Measurements from ENCODE around the gene TOR2A. TPM values are rescaled to one million over a fixed set of nuclear protein-coding genes. Genes with fewer than 3 reads are reported as not detected.

Gene TOR2A
- total RNA-seq, 3 donors from 2014 or later (not counting 1 experiment from before 2014, with no cell fraction given), result 20.9 to 27.8 (median 23.7) TPM

- Histone ChIP-seq H3K4me3 (ENCODE audit: low read length) (no peak overlapping the region), H3K4me1 (ENCODE audit: control insufficient read depth, insufficient read depth, low read length) (peaks cover 13% of the 10 kb centered on the region), H3K27me3 (ENCODE audit: control insufficient read depth, insufficient read depth, low read length) (no peaks in the 10 kb centered on the region), H3K27ac (ENCODE audit: low read length) (no peak overlapping the region), H3K36me3 (ENCODE audit: control insufficient read depth, insufficient read depth, low read length) (no peaks in the 10 kb centered on the region), H3K9me3 (ENCODE audit: control insufficient read depth, insufficient read depth, low read length) (no peaks in the 10 kb centered on the region)
- Mint-ChIP-seq H3K27me3 (ENCODE audit: low read depth in 2 of 2) (no peaks in the 10 kb centered on the region), H3K9me3 (no peaks in the 10 kb centered on the region), H3K4me1 (peaks cover 8 to 11% of the 10 kb centered on the region in 2 donors), H3K36me3 (no peaks in the 10 kb centered on the region), H3K4me3 (no peak overlapping the region), H3K27ac (no peak overlapping the region)
- ATAC-seq (no peak), DNase-seq (no peak)
- no peak for TF ChIP-seq CTCF (IDR thresholded peaks at IDR 0.05)
- intact Hi-C loops (cut with micrococcal nuclease), result no loop called here
- 92% methylated on average over 8 of the region's 9 CpGs for WGBS (ENCODE audit: insufficient coverage)
These were observed 40.0 kb downstream of the TOR2A start for GRCh38 chr9:127694890-127695720.

GRCh38 chr9:127693697-127694096 is 41.4 kb downstream of the TOR2A start:
- H3K4me3 Mint-ChIP-seq, result no peak overlapping the region
- ATAC-seq (no peak), DNase-seq (no peak)
- no peak for TF ChIP-seq CTCF (IDR thresholded peaks at IDR 0.05)
- H3K4me1 Mint-ChIP-seq, result no peaks in the 10 kb centered on the region
- Histone ChIP-seq H3K36me3 (ENCODE audit: control insufficient read depth, insufficient read depth, low read length) (no peaks in the 10 kb centered on the region), H3K4me3 (ENCODE audit: low read length) (no peak overlapping the region), H3K9me3 (ENCODE audit: control insufficient read depth, insufficient read depth, low read length) (no peaks in the 10 kb centered on the region), H3K27ac (ENCODE audit: low read length) (no peak overlapping the region), H3K27me3 (ENCODE audit: control insufficient read depth, insufficient read depth, low read length) (no peaks in the 10 kb centered on the region), H3K4me1 (ENCODE audit: control insufficient read depth, insufficient read depth, low read length) (peaks cover under 1% of the 10 kb centered on the region)
- no peak overlapping the region for H3K27ac Mint-ChIP-seq
- no peaks in the 10 kb centered on the region for H3K27me3 Mint-ChIP-seq (ENCODE audit: low read depth in 2 of 2)
- no peaks in the 10 kb centered on the region for H3K36me3 Mint-ChIP-seq
- no peaks in the 10 kb centered on the region for H3K9me3 Mint-ChIP-seq
- WGBS (ENCODE audit: insufficient coverage), result 91% methylated on average over 4 of the region's 4 CpGs
- intact Hi-C loops (cut with micrococcal nuclease), result no loop called here

- H3K27me3 Mint-ChIP-seq (ENCODE audit: low read depth in 2 of 2), result no peaks in the 10 kb centered on the region
- ATAC-seq (no peak), DNase-seq (no peak)
- no peaks in the 10 kb centered on the region for H3K36me3 Mint-ChIP-seq
- no peak for TF ChIP-seq CTCF (IDR thresholded peaks at IDR 0.05)
- H3K4me3 Mint-ChIP-seq, result no peak overlapping the region
- H3K9me3 Mint-ChIP-seq, result no peaks in the 10 kb centered on the region
- no peaks in the 10 kb centered on the region for H3K4me1 ChIP-seq (ENCODE audit: control insufficient read depth, insufficient read depth, low read length)
- intact Hi-C loops (cut with micrococcal nuclease), result no loop called here
- H3K27me3 ChIP-seq (ENCODE audit: control insufficient read depth, insufficient read depth, low read length), result no peaks in the 10 kb centered on the region
- H3K9me3 ChIP-seq (ENCODE audit: control insufficient read depth, insufficient read depth, low read length), result no peaks in the 10 kb centered on the region
- H3K4me1 Mint-ChIP-seq, result no peaks in the 10 kb centered on the region
- H3K4me3 ChIP-seq (ENCODE audit: low read length), result no peak overlapping the region
- no peak overlapping the region for H3K27ac Mint-ChIP-seq
- whole genome bisulfite sequencing (ENCODE audit: insufficient coverage), result 95% methylated on average over 10 of the region's 10 CpGs
- H3K27ac ChIP-seq (ENCODE audit: low read length), result no peak overlapping the region
- no peaks in the 10 kb centered on the region for H3K36me3 ChIP-seq (ENCODE audit: control insufficient read depth, insufficient read depth, low read length)
These were observed 42.0 kb downstream of the TOR2A start for GRCh38 chr9:127693143-127693542.

GRCh38 chr9:127692071-127692470 is 43.0 kb downstream of the TOR2A start:
- H3K9me3 Mint-ChIP-seq, result no peaks in the 10 kb centered on the region
- no peaks in the 10 kb centered on the region for H3K9me3 ChIP-seq (ENCODE audit: control insufficient read depth, insufficient read depth, low read length)
- intact Hi-C loops (cut with micrococcal nuclease), result no loop called here
- H3K27me3 Mint-ChIP-seq (ENCODE audit: low read depth in 2 of 2), result no peaks in the 10 kb centered on the region
- no peak overlapping the region for H3K27ac Mint-ChIP-seq
- ATAC-seq (no peak), DNase-seq (no peak)
- no peaks in the 10 kb centered on the region for H3K4me1 Mint-ChIP-seq
- H3K4me3 Mint-ChIP-seq, result no peak overlapping the region
- no peaks in the 10 kb centered on the region for H3K36me3 Mint-ChIP-seq
- no peak overlapping the region for H3K4me3 ChIP-seq (ENCODE audit: low read length)
- H3K27ac ChIP-seq (ENCODE audit: low read length), result no peak overlapping the region
- no peaks in the 10 kb centered on the region for H3K27me3 ChIP-seq (ENCODE audit: control insufficient read depth, insufficient read depth, low read length)
- no peak for TF ChIP-seq CTCF (IDR thresholded peaks at IDR 0.05)
- H3K4me1 ChIP-seq (ENCODE audit: control insufficient read depth, insufficient read depth, low read length), result no peaks in the 10 kb centered on the region
- 91% methylated on average over 19 of the region's 20 CpGs for WGBS (ENCODE audit: insufficient coverage)
- no peaks in the 10 kb centered on the region for H3K36me3 ChIP-seq (ENCODE audit: control insufficient read depth, insufficient read depth, low read length)
